OCI-M2 (cell line): ENCODE results near the gene IGF2R.
"Not testable (repeated sequence)": the region's sequence is repeated elsewhere in the genome, so short reads cannot be mapped to it uniquely, and the experiment has no call there.

Experiments
- DNase-seq: peaks from one replicate; lab custom pipeline; 2025; ENCODE audit not compliant: unreplicated experiment; lab: John Stamatoyannopoulos, UW

IGF2R gene

DNA sequence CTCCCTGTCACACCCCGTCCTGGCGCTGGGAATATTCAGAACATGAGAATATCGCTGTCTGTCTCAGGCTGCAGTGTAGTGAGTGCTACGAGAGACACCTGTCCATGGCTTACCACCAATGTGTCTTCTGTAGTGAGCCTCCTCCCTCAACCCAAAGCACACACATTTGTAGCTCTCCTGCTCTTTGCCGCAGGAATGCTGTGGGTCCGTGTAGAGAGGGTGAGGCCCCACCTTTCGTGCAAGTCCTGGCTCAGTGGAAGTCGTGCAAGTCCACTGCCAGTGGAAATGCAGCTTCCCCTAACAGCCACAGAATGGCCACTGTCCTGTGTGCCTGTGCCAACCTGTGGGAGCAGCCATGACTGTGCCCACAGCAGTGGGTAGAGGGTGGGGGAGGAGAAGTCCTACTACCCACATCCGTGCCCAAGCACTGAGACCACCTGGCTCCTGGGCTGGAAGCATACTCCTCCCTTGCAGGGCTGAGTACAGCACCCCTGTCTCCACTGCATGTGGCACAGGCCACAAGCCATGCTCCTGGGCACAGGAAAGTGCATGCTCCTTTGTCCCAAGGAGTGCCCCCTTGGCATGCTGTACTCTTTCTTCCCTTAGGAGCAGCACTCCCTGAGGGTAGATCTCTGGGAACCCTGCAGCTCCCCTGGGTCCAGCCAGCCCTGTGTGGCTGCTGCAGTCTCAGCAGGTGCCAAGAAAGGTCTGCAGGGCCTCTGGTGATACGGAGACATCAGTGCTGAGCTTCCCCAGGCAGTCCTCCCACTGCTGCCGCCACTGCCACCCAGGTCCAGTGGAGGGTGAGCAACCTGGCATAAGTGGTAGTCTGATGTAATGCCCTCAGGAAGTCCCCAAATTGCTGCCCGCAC is 28.0 kb downstream of the IGF2R start:
- DNase-seq, result no peak

DNA sequence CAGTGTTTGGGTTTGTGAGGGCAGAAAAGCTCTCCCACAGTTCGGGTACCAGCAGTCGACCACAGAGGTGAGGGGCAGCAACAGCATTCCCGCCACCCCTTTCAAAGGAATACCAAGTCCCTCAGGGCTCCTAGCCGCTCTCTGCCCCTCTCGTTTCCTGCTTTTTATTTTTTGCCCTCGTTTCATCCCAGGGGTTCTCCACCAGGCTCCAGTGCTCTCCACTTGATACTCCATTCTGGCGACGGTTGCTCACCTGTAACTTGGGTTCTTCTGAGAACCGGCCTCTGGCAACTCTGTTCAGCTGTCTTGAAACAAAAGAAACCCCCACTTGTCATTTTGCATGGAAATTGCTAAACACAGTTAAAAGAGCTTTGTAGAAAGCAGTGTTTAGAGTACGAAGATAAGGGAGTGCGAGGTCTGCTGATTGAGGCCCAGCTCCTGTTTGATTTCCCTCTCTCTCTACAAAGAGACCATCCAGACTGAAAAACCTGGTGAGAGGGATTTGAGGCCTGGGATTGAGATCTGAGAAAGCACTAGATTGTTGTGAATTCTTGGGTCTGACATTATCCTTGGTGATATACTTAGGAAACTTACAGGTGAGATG is 28.7 kb downstream of the IGF2R start:
- no peak for DNase-seq

DNA sequence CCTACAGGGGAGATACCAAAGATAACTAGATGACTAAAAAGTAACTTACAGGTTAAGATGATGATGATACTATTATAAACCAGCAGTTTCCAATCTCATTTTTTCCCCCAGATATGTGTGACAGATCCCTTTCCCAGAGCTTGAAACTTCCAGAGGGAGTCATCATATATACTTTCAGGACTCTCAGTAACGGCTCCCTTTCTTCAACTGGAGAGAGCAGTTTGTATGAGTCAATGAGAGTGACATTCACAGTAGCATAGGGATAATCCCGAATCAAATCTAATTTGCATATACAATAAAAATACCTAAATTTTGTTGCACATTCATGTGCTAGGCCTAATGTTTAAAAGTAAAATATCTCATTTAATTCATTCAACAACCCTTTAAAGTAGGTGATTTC is 29.7 kb downstream of the IGF2R start:
- no peak for DNase-seq

DNA sequence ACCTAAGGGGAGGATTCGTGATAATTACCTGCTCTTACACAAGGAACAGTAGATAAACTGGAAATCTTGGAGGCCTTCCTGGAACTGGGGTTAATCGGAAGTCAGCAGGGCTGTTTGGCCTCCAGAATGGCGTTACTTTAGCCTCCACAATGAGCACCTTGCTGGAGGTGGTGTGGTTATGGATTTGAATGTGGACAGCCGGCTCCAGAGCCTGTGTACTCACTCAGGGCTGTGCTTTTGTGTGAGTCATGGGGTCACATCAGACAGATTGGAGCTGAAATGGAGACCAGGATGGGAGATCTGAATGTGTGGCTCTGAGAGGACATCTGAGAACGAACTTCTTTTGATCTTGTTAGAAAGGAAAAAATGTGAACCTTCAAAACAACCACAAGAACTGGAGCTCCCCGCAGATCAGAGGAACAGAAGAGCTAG is 30.4 kb downstream of the IGF2R start:
- no peak for DNase-seq

DNA sequence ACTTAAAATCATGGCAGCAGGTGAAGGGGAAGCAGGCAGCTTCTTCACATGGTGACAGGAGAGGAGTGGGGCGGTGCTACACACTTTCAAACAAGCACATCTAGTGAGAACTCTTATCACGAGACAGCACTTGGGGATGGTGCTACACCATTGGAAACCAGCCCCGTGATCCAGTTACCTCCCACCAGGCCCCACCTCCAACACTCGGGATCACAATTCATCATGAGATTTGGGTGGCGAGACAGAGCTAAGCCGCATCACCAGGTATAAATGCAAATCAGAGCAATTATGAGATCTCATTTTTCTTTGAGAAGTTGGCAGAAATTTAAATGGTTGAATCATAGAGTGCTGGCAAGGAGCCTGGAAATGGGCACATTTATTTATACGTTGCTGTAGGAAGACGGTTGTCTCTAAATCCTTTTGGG is 31.4 kb downstream of the IGF2R start:
- DNase-seq, result no peak

DNA sequence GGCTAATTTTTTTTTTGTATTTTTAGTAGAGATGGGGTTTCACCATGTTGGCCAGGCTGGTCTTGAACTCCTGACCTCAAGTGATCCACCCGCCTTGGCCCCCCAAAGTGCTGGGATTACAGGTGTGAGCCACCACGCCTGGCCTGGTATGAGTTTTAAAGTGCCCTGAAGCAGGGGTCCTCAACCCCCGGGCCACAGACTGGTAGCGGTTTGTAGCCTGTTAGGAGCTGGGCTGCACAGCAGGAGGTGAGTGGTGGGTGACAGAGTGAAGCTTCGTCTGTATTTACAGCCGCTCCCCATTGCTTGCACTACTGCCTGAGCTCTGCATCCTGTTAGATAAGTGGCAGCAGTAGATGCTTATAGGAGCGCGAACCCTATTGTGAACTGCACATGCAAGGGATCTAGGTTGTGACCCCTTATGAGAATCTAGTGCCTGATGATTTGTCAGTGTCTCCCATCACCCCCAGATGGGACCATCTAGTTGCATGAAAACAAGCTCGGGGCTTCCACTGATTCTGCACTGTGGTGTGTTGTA is 32.1 kb downstream of the IGF2R start:
- not testable (repeated sequence) for DNase-seq

DNA sequence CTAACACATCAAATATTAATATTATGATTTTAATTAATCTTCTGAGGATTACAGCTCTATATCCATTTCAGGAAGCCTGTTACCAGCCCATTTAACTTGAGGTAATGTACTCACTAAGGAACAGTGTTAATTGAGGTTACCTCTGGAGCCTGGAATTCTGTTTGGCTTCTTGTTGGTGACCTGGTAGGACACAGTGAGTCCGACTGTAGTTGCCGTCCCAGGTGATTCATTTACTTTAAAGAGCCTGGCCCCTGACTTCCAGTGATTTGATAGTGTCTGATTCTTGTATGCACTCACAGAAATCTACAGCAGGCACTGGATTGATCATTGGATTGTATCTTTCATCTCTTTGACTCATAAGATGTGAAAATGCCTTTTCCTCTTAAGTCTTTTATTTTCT is 34.0 kb downstream of the IGF2R start:
- no peak for DNase-seq

DNA sequence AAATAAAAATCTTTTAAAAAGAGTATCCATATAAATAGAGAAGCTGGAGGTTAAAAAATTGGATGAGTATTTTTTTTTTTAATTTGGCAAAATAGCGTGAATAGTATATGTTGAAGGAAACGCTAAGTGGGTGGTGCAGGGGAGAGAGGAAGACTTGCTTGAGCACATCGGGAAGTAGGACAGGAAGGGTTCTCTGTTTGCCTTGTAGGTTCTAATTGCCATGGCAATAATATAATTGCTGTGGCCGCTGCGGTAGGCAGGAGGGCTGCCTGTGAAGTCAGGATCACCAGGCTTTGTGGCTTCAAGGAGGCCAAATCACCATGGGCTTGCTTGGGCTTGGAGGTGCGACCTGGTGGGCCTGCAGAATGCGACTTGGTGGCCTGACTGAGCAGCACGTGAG is 35.1 kb downstream of the IGF2R start:
- no peak for DNase-seq

DNA sequence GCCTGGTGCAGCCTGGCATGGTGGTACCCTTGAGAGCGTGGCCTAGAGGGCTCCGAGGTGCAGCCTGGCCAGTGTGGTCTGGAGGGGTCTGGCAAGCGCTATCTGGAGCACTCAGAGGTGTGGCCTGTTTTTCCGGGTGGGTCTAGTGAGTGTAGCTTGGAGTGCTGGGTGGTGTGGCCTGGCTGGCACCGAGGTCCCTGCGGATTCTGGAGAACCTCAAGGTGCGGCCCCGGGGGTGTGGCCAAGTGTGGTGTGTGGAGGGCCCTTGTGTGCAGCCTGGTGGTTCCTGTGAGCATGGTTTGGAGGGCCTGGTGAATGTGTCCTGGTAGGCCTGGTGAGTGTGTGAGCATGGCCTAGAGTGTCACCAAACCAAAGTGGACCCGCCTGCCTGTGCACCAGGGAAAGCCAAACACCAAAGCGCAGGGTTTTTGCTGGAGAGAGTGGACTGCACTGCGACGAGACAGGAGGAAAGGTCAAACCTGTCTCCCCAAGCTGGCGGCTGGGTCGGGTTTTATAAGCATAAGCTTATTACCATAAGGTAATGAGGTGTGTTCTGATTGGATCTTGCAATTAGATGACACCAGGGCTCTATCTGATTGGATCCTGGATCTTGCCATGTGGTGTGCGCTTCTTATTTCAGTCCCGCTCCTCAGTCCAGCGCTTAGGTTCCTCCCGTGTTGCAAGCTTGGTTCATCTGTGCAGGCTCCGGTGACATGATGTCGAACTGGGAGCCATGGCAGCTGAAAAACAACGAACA is 35.7 kb downstream of the IGF2R start:
- no peak for DNase-seq

DNA sequence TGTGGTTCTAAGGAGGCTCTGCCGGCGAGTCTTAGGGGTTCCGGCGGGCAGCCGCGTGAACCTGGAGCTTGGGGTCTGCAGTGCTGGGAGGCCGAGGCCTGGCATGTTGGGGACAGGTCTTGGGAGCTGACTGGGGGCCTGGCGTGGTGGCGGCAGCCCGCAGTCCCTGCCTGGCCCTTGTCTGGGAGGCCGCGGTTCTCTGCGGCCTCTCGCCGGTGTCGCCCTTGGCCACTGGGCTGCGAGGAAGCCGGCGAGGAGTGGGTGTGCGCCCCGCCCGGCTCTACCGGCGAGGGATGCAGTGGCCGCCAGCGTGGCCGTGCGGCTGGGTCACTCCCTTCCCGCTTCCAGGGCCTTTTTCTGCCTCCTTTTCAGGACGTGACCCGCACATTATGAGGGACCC is 36.3 kb downstream of the IGF2R start:
- no peak for DNase-seq

DNA sequence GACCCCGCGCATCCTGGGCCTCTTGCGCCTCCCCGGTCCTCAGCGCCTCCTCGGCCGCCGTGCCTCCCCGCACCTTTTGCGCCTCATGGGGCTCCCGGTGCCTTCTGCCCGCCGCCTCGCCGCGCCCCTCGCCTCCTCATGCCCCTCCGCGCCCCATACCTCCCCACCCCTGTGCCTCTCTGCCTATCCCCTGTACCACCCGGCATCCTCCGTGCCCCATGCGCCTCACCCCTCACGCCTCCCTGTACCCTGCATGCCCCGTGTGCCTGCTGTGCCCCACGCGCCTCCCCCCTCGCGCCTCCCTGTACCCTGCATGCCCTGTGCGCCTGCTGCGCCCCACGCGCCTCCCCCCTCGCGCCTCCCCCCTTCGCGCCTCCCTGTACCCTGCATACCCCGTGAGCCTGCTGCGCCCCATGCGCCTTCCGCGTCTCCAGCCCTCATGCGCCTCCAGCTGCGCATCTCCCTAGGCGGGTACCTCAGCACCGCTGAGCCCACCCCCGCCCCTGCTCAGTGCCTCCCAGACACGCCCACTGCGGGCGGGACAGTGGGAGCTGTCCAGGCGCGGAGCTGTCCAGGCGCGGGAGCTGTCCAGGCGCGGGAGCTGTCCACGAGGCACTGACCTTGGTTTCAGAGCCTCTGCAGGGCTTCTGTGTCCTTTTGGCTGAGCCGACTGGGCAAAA is 37.1 kb downstream of the IGF2R start:
- DNase-seq, result no peak

DNA sequence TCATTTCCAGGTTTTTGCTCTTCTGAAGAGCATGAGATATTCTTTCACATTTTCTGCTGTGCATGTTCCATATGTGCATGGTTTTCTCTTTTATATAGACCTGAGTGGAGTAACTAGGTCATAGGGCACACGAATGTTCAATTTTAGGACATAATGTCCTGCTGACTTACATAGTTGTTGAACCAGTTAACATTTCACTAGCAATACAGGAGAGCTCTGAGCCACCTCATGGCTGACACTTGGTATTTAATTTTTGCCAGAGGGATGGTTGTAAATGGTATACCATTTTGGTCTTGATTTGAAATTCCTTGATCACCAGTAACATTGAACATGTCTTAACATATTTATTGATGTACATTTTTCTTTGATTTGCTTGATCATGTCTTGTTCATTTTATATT is 38.3 kb downstream of the IGF2R start:
- DNase-seq, result no peak

DNA sequence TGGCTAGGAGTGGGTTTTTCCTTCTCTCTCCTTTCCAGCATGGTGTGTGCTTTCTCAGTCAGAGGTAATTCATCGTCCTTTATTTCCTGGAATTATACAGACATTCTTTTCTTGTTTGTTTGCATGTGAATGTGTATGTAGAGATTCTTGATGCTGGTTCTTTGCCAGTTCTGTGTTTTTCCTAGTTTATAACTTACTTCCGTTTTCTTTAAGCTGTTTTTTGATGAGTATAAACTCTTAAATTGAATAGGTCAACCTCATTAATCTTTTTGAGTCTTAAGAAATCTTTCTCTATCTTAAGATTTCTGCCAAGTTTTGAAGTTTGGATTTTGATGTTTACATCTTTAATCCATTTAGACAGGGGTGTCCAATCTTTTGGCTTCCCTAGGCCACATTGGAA is 38.7 kb downstream of the IGF2R start:
- DNase-seq, result no peak

DNA sequence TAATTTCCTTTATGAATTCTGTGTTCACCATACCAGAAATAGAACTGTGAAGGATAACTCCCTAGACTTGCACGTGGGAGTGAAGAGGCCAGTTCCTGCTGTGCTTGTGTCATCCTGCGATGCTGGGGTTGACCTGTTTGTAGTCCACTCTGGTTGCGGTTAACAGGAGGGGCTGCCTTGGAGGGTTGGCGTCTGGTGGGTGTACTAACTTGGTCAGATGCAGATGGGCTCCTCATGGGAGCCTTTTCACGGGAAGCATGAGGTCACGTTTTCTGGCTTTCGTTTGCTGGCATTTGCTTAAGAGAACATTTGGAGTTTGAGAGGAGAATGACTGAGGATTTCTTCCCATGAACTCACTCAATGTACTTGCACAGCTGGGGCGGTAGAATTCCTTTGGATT is 41.2 kb downstream of the IGF2R start:
- no peak for DNase-seq

DNA sequence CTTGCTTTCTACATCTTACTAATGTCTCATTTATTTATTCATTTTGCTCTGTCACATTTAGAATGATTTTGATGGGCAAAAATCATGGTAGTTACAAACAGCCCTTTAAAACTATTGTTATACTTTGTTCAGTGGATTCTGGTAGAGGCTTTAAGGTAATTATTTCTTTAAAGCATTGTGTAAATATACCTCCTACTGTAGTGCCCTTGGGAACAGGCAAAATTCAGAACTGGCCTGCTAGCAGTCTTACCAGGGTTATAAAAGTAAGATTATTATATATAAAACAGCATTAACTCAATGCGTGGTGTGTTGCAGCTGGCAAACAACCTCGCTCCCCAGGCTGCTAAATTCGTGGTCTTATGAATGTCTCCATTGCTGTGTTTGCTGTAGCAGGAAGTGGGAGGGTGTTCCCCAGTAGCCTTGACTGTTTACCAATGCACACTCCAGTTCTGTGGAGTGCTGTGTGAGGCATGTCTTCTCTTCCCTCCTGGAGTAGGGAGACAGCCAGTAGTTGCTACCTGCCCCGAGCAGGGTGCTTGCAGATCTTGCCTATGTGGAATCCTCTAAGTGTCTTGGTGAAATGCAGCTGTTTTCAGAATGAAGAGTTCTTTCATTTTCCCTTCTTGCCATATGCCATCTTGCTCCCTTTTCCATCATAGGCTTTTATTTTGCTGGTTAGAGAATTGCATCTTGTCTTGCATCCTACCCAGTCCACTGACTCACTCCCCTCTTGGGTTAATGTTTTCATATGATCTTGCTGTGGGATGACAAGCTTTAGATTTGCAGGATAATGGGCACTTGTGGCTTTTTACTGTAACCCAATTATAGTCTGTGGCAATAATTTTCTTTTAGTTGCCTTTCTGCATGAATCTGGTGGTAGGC is 45.3 kb downstream of the IGF2R start:
- DNase-seq, result no peak

DNA sequence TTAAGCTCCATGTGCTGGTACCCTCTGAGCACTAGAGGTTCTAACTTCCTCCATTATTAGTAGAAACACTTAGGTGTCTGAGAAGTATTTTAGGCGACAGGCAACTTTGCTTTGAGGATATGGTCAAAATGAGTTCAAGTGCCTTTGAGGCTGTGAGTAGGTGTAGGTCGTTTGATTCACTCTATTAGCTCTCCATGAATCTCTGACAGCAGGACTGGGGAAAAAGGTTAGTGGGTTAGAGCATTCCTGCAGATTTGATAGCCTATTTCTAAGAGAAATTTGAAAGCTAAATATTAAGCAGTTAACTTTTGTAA is 45.9 kb downstream of the IGF2R start:
- DNase-seq, result no peak

DNA sequence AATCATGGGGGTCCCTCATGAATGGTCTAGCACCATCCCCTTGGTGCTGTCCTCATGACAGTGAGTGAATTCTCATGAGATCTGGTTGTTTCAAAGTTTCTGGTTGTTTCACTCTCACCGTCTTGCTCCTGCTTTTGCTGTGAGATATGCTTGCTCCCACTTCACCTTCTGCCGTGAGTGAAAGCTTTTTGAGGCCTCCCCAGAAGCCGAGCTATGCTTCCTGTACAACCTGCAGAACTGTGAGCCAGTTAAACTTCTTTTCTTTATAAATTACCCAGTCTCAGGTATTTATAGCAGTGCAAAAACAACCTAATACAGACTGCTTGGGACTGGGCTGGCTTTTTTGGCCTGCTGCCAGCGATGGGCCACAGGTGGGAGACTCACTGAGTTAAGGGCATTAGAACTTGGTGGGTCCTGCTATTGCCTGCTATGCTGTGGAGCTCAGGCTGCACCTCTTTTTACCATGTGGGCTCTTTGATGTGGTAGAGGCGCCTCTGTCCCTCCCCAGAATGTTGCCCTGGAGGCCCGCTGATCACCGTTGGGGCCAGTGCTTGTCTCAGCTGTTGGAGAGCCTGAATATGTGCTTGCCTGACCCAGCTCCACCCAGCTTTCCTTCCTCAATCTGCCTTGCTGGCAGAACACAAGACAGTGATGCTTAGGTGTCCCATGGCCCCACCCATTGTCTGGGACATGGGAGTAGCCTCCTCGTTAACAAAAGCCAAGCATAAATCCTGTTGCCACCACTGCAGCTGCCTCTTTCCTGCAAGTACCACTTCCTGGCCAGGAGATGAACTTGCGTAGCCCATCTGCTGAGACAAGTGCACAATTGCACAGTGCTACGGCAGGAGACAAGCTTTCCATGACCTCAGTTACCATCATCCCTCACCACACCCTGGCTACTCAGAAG is 47.1 kb downstream of the IGF2R start:
- DNase-seq, result no peak

DNA sequence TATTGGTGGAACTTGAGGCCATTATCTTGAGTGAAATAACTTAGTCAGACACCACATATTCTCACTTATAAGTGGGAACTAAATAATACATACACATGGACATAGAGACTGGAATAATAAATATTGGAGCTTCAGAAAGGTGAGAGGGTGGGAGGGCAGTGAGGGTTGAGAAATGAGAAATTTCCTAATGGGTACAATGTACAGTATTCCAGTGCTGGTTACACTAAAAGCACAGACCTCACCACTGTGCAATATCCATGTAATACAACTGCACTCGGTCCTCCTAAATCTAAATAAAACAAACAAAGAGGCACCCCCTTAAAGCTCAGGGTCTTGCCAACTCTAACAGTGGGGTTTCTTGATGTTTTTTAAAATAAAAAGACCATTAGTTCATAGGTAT is 53.2 kb downstream of the IGF2R start:
- DNase-seq, result no peak

DNA sequence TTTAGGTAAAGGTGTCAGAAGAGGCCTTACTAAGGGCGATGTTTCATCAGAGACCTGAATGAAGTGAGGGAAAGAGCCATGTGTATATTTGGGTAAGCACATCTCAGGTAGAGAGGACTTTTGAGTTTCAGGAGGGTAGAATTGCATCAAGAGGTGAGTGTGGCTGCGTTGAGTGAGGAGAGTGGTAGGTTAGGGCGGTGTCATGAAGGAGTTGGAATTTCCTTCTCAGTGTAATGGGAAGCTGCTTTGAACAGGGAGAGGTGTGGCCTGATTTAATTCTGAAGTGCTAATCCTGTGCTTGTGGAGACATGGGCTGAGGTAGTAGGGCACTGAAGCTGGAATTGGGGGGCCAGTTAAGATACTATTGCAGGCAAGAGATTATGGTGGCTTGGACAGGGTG is 53.9 kb downstream of the IGF2R start:
- DNase-seq, result no peak
